Measurements from ENCODE around the gene RHBDD3.

DNA sequence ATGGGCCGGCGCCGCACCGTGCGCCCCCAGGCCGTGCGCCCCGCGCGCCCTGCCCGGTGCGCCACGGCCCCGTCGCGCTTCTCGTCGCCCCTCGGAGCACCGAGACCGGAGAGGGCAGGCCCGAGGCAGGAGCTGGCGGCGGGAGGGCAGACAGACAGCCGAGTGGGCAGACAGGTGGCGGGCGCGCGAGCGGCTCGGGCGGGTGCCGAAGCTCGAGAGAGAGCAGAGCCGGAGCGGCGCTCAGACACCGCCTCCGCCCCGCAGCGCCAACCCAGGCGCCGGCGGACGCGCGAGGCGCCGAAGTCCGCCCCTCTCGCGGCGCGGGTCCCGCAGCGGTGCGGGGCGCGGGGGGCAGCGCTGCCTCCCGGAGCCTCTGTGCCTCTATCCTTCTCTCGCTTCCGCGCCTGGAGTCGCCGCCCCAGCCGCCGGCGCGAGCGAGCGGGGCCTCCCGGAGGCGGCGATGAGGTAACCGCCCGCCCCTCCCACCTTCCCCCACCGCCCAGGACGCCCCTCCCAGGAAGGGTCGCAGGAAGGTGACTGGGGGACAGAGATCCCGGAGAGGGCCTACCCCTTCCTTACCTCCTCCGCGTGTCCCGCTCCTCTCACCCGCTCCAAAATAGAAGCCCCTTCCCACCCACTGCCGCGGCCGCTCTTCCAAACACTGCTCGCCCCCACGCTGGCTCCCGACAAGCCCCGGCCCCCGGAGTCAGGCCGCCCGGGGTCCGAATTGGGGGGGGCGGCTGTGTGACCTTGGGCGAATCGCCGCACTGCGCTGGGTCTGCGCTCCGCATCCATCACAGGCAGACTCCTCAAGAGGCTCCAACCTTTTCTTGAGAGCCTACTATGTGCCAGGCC lies 47.7 kb upstream of the RHBDD3 start, which contains the start of gene RASL10A:
- TF ChIP-seq OSR1 (CRISPR knock-in tag; IDR thresholded peaks at IDR 0.05) (no peak), GLIS3 (CRISPR knock-in tag; IDR thresholded peaks at IDR 0.05) (no peak), TCF4 (CRISPR knock-in tag; IDR thresholded peaks at IDR 0.05; ENCODE audit: borderline replicate concordance) (no peak), RARB (CRISPR knock-in tag; IDR thresholded peaks at IDR 0.05) (no peak), ISL1 (CRISPR knock-in tag; IDR thresholded peaks at IDR 0.05) (no peak), ZFP3 (CRISPR knock-in tag; IDR thresholded peaks at IDR 0.05) (no peak), TOX (CRISPR knock-in tag; IDR thresholded peaks at IDR 0.05; ENCODE audit: borderline replicate concordance) (no peak), ARNTL (CRISPR knock-in tag; IDR thresholded peaks at IDR 0.05; ENCODE audit: borderline replicate concordance, low read depth) (no peak), ESRRG (CRISPR knock-in tag; IDR thresholded peaks at IDR 0.05) (no peak), ZNF70 (CRISPR knock-in tag; IDR thresholded peaks at IDR 0.05) (no peak), ZFP30 (CRISPR knock-in tag; IDR thresholded peaks at IDR 0.05) (no peak)
- TF ChIP-seq, protein P1, sequence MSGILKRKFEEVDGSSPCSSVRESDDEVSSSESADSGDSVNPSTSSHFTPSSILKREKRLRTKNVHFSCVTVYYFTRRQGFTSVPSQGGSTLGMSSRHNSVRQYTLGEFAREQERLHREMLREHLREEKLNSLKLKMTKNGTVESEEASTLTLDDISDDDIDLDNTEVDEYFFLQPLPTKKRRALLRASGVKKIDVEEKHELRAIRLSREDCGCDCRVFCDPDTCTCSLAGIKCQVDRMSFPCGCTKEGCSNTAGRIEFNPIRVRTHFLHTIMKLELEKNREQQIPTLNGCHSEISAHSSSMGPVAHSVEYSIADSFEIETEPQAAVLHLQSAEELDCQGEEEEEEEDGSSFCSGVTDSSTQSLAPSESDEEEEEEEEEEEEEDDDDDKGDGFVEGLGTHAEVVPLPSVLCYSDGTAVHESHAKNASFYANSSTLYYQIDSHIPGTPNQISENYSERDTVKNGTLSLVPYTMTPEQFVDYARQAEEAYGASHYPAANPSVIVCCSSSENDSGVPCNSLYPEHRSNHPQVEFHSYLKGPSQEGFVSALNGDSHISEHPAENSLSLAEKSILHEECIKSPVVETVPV (CRISPR knock-in tag; IDR thresholded peaks at IDR 0.05), result no peak
- TF ChIP-seq, protein P2, sequence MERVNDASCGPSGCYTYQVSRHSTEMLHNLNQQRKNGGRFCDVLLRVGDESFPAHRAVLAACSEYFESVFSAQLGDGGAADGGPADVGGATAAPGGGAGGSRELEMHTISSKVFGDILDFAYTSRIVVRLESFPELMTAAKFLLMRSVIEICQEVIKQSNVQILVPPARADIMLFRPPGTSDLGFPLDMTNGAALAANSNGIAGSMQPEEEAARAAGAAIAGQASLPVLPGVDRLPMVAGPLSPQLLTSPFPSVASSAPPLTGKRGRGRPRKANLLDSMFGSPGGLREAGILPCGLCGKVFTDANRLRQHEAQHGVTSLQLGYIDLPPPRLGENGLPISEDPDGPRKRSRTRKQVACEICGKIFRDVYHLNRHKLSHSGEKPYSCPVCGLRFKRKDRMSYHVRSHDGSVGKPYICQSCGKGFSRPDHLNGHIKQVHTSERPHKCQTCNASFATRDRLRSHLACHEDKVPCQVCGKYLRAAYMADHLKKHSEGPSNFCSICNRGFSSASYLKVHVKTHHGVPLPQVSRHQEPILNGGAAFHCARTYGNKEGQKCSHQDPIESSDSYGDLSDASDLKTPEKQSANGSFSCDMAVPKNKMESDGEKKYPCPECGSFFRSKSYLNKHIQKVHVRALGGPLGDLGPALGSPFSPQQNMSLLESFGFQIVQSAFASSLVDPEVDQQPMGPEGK (CRISPR knock-in tag; IDR thresholded peaks at IDR 0.05; ENCODE audit: borderline replicate concordance), result no peak
- TF ChIP-seq, protein P3, sequence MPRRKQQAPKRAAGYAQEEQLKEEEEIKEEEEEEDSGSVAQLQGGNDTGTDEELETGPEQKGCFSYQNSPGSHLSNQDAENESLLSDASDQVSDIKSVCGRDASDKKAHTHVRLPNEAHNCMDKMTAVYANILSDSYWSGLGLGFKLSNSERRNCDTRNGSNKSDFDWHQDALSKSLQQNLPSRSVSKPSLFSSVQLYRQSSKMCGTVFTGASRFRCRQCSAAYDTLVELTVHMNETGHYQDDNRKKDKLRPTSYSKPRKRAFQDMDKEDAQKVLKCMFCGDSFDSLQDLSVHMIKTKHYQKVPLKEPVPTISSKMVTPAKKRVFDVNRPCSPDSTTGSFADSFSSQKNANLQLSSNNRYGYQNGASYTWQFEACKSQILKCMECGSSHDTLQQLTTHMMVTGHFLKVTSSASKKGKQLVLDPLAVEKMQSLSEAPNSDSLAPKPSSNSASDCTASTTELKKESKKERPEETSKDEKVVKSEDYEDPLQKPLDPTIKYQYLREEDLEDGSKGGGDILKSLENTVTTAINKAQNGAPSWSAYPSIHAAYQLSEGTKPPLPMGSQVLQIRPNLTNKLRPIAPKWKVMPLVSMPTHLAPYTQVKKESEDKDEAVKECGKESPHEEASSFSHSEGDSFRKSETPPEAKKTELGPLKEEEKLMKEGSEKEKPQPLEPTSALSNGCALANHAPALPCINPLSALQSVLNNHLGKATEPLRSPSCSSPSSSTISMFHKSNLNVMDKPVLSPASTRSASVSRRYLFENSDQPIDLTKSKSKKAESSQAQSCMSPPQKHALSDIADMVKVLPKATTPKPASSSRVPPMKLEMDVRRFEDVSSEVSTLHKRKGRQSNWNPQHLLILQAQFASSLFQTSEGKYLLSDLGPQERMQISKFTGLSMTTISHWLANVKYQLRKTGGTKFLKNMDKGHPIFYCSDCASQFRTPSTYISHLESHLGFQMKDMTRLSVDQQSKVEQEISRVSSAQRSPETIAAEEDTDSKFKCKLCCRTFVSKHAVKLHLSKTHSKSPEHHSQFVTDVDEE (CRISPR knock-in tag; IDR thresholded peaks at IDR 0.05), result no peak

Data from SK-N-SH treated with all-trans-retinoic acid at 6 μM for 48 hours (cell line).